ENCODE data around the gene GPR39.

The GPR39 gene

DNA sequence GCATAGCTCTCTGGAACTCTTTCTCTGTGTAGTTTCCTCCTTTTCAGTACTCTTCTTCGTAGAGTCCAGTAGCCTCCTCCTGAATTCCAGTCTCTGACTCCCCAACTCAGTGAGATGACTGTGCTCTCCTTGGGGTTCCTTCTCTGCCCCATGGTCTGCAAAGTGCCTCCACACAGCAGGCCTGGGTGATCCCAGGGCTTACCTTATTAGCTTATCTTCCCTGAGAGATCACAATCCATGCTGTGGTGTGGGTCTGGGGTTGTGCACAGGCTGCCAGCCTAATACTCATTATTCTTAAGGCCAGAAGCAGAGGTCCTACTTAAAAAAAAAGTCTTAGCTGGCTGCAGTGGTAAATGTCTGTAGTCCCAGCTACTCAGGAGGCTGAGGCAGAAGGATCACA, 4.6 kb upstream of the GPR39 start:
- Histone ChIP-seq H3K4me3 (ENCODE audit: low read length) (no peak overlapping the region), H3F3A (ENCODE audit: insufficient read depth, low read length) (no peaks in the 10 kb centered on the region), H3K9me2 (replicated peaks; ENCODE audit: insufficient read depth, low read length) (no peaks in the 10 kb centered on the region), H3K4me2 (ENCODE audit: low read depth, low read length) (no peak overlapping the region), H4K20me1 (ENCODE audit: insufficient read depth, low read length) (no peaks in the 10 kb centered on the region), H3K27me3 (replicated peaks; ENCODE audit: insufficient read depth, low read length) (no peaks in the 10 kb centered on the region), H3K36me3 (replicated peaks; ENCODE audit: insufficient read depth, low read length) (no peaks in the 10 kb centered on the region), H3K79me2 (ENCODE audit: low read length) (no peaks in the 10 kb centered on the region), H3K4me1 (ENCODE audit: low read length) (no peaks in the 10 kb centered on the region), H3K9ac (ENCODE audit: low read length) (no peak overlapping the region), H2AFZ (ENCODE audit: low read length) (no peak overlapping the region), H3K27ac (ENCODE audit: low read length) (no peak overlapping the region), H3K9me3 (replicated peaks; ENCODE audit: insufficient read depth, low read length) (no peaks in the 10 kb centered on the region)
- TF ChIP-seq, protein P1, sequence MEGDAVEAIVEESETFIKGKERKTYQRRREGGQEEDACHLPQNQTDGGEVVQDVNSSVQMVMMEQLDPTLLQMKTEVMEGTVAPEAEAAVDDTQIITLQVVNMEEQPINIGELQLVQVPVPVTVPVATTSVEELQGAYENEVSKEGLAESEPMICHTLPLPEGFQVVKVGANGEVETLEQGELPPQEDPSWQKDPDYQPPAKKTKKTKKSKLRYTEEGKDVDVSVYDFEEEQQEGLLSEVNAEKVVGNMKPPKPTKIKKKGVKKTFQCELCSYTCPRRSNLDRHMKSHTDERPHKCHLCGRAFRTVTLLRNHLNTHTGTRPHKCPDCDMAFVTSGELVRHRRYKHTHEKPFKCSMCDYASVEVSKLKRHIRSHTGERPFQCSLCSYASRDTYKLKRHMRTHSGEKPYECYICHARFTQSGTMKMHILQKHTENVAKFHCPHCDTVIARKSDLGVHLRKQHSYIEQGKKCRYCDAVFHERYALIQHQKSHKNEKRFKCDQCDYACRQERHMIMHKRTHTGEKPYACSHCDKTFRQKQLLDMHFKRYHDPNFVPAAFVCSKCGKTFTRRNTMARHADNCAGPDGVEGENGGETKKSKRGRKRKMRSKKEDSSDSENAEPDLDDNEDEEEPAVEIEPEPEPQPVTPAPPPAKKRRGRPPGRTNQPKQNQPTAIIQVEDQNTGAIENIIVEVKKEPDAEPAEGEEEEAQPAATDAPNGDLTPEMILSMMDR (IDR thresholded peaks at IDR 0.05; ENCODE audit: low read length) = no peak
- no peak for TF ChIP-seq EZH2 (optimal IDR thresholded peaks at IDR 0.05; ENCODE audit: low read depth, low read length)
- TF ChIP-seq EZH2phosphoT487 (IDR thresholded peaks at IDR 0.05; ENCODE audit: low read length) = no peak
- DNase-seq = no peak

DNA sequence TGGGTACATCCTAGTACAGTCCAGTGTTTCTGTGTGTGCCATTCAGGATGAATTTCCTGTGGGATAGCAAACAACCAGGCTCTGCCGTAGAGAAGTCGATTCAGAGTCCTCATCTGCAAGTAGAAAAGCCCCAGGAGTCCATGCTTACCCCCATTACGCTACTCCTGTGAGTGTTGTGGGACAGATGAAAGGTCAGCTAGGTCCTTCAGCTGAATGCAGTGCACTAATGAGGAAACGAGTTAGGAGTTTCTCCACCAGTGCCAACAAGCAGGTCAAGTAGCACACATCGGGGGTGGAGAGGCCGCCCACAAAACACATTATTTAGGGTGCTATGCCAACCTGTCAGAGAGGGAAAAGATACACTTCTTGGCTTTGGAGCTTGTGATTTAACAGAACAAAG, 2.5 kb upstream of the GPR39 start:
- H3K9me3 ChIP-seq (replicated peaks; ENCODE audit: insufficient read depth, low read length) = no peaks in the 10 kb centered on the region
- H3K4me3 ChIP-seq (ENCODE audit: low read length) = no peak overlapping the region
- H3F3A ChIP-seq (ENCODE audit: insufficient read depth, low read length) = no peaks in the 10 kb centered on the region
- no peaks in the 10 kb centered on the region for H3K4me1 ChIP-seq (ENCODE audit: low read length)
- no peak overlapping the region for H3K27ac ChIP-seq (ENCODE audit: low read length)
- H3K4me2 ChIP-seq (ENCODE audit: low read depth, low read length) = no peak overlapping the region
- H3K9ac ChIP-seq (ENCODE audit: low read length) = no peak overlapping the region
- no peaks in the 10 kb centered on the region for H3K27me3 ChIP-seq (replicated peaks; ENCODE audit: insufficient read depth, low read length)
- H4K20me1 ChIP-seq (ENCODE audit: insufficient read depth, low read length) = no peaks in the 10 kb centered on the region
- no peaks in the 10 kb centered on the region for H3K36me3 ChIP-seq (replicated peaks; ENCODE audit: insufficient read depth, low read length)
- no peaks in the 10 kb centered on the region for H3K79me2 ChIP-seq (ENCODE audit: low read length)
- no peaks in the 10 kb centered on the region for H3K9me2 ChIP-seq (replicated peaks; ENCODE audit: insufficient read depth, low read length)
- TF ChIP-seq, protein P1 (IDR thresholded peaks at IDR 0.05; ENCODE audit: low read length) = no peak
- TF ChIP-seq EZH2 (optimal IDR thresholded peaks at IDR 0.05; ENCODE audit: low read depth, low read length) (no peak), EZH2phosphoT487 (IDR thresholded peaks at IDR 0.05; ENCODE audit: low read length) (no peak)
- no peak for DNase-seq
- H2AFZ ChIP-seq (ENCODE audit: low read length) = no peak overlapping the region

- no peaks in the 10 kb centered on the region for H3F3A ChIP-seq (ENCODE audit: insufficient read depth, low read length)
- H3K27ac ChIP-seq (ENCODE audit: low read length) = no peak overlapping the region
- H3K4me2 ChIP-seq (ENCODE audit: low read depth, low read length) = no peak overlapping the region
- H3K4me1 ChIP-seq (ENCODE audit: low read length) = no peaks in the 10 kb centered on the region
- no peak overlapping the region for H2AFZ ChIP-seq (ENCODE audit: low read length)
- no peak overlapping the region for H3K9ac ChIP-seq (ENCODE audit: low read length)
- no peaks in the 10 kb centered on the region for H4K20me1 ChIP-seq (ENCODE audit: insufficient read depth, low read length)
- DNase-seq = no peak
- TF ChIP-seq, protein P1 (IDR thresholded peaks at IDR 0.05; ENCODE audit: low read length) = no peak
- no peak for TF ChIP-seq EZH2 (optimal IDR thresholded peaks at IDR 0.05; ENCODE audit: low read depth, low read length)
- no peak for TF ChIP-seq EZH2phosphoT487 (IDR thresholded peaks at IDR 0.05; ENCODE audit: low read length)
- H3K27me3 ChIP-seq (replicated peaks; ENCODE audit: insufficient read depth, low read length) = no peaks in the 10 kb centered on the region
- no peaks in the 10 kb centered on the region for H3K9me3 ChIP-seq (replicated peaks; ENCODE audit: insufficient read depth, low read length)
- no peaks in the 10 kb centered on the region for H3K79me2 ChIP-seq (ENCODE audit: low read length)
- no peaks in the 10 kb centered on the region for H3K36me3 ChIP-seq (replicated peaks; ENCODE audit: insufficient read depth, low read length)
- no peaks in the 10 kb centered on the region for H3K9me2 ChIP-seq (replicated peaks; ENCODE audit: insufficient read depth, low read length)
- H3K4me3 ChIP-seq (ENCODE audit: low read length) = no peak overlapping the region
Measured at GRCh38 chr2:132415256-132415914, 1.2 kb upstream of the GPR39 start.
